Measurements from ENCODE around the gene LYPLA2.

The LYPLA2 gene

DNA sequence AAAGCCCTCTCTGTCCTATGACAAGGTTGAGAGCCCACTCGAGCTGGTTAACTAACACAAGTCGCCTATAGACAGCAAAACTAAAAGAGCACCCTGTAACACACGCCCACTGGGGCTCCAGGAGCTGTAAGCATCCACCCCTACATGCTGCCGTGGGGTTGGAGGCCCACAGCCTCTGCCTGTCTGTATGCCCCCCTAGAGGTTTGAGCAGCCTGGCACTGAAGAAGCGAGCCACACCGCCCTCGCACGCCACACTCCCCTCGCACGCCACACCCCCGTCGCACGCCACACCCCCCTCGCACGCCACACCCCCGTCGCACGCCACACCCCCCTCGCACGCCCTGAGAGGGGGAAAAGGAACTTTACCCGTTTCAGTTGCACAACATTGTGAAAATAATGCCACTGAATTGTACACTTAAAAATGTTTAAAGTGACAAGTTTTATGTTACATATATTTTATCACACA, 47.5 kb downstream of the LYPLA2 start:
- peak; percentile 80 for DNase-seq

DNA sequence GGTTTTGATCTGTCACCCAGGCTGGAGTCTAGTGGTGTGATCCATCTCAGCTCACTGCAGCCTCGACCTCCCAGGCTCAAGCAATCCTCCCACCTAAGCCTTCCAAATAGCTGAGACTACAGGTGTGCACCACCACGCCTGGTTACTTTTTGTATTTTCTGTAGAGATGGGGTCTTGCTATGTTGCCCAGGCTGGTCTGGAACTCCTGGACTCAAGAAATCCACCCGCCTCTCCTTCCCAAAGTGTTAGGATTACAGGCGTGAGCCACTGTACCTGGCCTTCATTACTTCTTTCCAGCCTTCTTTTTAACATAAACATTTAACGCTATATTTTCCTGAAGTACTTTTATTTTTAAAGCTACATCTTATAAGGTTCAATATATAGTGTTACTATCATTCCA, 52.7 kb downstream of the LYPLA2 start:
- DNase-seq: no peak

Data from activated T-cell treated with anti-CD3 and anti-CD28 coated beads, Interleukin-2, amount 50 U/mL, for 1 hour (primary cell).